ENCODE measurements around the gene SIM1. TPM values are rescaled to one million over a fixed set of nuclear protein-coding genes. Genes with fewer than 3 reads are reported as not detected.

Gene SIM1
- total RNA-seq, 1 donor from 2014 or later: not detected

DNA sequence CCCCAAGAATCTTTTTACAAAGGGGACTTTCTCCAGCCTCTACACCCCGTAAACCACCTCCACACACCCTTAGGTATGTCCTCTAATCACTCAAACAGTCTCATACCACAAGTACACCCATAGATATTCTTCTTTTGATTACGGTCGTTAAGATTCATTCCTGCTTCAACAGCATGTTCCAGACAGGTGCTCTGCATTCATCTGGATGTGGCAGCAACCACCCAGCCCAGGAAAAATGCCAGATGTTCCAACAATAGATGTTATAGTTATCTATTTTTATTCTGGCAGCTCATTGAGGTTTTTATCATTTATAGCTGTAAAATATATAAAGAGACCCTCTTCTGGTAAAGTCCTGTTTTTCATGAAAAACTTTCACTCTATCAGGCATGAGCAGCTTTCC, 60.7 kb downstream of the SIM1 start:
- TF ChIP-seq, protein P1, sequence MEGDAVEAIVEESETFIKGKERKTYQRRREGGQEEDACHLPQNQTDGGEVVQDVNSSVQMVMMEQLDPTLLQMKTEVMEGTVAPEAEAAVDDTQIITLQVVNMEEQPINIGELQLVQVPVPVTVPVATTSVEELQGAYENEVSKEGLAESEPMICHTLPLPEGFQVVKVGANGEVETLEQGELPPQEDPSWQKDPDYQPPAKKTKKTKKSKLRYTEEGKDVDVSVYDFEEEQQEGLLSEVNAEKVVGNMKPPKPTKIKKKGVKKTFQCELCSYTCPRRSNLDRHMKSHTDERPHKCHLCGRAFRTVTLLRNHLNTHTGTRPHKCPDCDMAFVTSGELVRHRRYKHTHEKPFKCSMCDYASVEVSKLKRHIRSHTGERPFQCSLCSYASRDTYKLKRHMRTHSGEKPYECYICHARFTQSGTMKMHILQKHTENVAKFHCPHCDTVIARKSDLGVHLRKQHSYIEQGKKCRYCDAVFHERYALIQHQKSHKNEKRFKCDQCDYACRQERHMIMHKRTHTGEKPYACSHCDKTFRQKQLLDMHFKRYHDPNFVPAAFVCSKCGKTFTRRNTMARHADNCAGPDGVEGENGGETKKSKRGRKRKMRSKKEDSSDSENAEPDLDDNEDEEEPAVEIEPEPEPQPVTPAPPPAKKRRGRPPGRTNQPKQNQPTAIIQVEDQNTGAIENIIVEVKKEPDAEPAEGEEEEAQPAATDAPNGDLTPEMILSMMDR (IDR thresholded peaks at IDR 0.05): no peak
- ATAC-seq (ENCODE audit: low read depth): no peak
- no peak overlapping the region for H3K4me3 Mint-ChIP-seq
- no peak for DNase-seq
- intact Hi-C loops (cut with micrococcal nuclease): no loop called here
- ChIA-PET CTCF (no interaction called here), POLR2A (no interaction called here)
- peaks cover 5% of the 10 kb centered on the region for H3K27me3 Mint-ChIP-seq
- no peaks in the 10 kb centered on the region for H3K36me3 Mint-ChIP-seq (ENCODE audit: low read depth)
- H3K4me1 Mint-ChIP-seq: no peaks in the 10 kb centered on the region
- no peak overlapping the region for H3K27ac Mint-ChIP-seq
- no peaks in the 10 kb centered on the region for H3K9me3 Mint-ChIP-seq

DNA sequence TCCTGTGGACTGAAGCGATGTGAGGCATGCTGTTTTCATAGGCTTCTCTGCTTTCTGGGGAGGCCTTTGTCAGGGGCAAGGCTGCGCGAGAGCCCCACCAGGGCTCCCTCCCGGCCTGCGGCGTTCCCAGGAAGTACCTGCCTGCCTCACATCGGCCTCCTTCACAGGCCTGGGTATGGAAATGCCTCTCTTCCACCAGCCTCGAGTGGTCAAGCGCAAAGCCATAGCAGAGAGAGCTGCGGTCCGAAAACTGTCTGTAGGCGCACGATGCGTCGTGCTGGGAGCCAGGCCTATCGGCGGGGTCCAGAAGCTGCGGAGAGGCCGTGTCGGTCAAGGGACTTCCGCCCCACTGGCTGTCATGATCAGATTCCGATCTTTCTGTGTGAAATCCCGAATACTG, 71.2 kb downstream of the SIM1 start:
- H3K27ac Mint-ChIP-seq: no peak overlapping the region
- no peaks in the 10 kb centered on the region for H3K36me3 Mint-ChIP-seq (ENCODE audit: low read depth)
- no peak for ATAC-seq (ENCODE audit: low read depth)
- H3K4me3 Mint-ChIP-seq: no peak overlapping the region
- TF ChIP-seq, protein P1 (IDR thresholded peaks at IDR 0.05): no peak
- POLR2A ChIA-PET: no interaction called here
- CTCF ChIA-PET: no interaction called here
- no peaks in the 10 kb centered on the region for H3K27me3 Mint-ChIP-seq
- no peak for DNase-seq
- no peaks in the 10 kb centered on the region for H3K9me3 Mint-ChIP-seq
- no peaks in the 10 kb centered on the region for H3K4me1 Mint-ChIP-seq
- intact Hi-C loops (cut with micrococcal nuclease): no loop called here

DNA sequence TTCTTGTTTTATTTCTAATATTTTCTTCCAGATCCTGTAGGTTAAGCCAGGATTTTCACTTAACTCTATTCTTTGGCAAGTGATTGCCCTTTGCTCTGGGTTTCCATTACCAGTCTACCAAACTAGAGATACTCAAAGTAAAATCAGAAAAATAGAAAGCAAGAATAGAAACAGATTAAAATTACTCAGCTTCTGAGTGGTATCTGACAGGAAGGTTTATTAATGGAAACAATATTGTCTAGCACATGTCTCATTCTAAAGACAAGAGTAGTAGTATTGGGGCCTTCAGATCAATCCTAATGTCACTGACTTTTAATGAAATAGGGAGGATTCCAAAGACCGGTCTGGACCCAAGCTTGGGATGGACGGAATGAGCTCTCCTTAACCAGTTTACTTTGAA, 72.3 kb downstream of the SIM1 start:
- TF ChIP-seq, protein P1 (IDR thresholded peaks at IDR 0.05): no peak
- POLR2A ChIA-PET: no interaction called here
- Mint-ChIP-seq H3K27ac (no peak overlapping the region), H3K27me3 (no peaks in the 10 kb centered on the region), H3K4me1 (no peaks in the 10 kb centered on the region), H3K4me3 (no peak overlapping the region), H3K9me3 (no peaks in the 10 kb centered on the region), H3K36me3 (ENCODE audit: low read depth) (no peaks in the 10 kb centered on the region)
- intact Hi-C loops (cut with micrococcal nuclease): no loop called here
- ATAC-seq (ENCODE audit: low read depth) (no peak), DNase-seq (no peak)
- CTCF ChIA-PET: no interaction called here

DNA sequence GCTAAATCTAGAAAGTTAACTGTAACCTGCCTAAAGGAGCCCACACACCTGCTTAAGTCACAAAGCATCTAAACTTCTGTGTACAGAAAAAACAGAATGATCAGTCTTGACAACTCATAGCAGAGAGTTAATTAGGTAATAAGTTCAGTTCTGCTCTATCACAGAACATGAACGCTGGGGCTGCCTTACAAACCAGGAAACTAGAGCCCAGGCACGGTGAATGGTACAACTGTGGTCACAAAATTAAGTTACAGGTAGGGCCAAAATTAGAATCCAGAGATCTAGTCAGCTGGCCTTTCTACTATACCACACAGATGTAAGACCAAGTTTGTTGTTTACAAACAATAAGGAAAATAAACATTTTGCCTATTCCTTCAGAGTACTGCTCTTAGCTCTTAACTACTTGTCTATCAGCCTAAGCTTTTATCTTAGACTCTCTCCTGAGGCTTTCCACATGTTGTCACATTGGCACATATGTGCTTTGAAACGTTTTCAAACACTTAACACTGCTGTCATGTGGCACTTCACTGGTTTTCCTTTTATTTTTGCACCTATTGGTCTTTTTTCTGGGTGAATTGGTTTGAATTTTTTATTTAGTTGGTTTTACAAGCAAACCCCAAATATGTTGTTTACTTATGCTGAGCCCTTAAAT, 75.7 kb downstream of the SIM1 start:
- no peak overlapping the region for H3K4me3 Mint-ChIP-seq
- CTCF ChIA-PET: no interaction called here

DNA sequence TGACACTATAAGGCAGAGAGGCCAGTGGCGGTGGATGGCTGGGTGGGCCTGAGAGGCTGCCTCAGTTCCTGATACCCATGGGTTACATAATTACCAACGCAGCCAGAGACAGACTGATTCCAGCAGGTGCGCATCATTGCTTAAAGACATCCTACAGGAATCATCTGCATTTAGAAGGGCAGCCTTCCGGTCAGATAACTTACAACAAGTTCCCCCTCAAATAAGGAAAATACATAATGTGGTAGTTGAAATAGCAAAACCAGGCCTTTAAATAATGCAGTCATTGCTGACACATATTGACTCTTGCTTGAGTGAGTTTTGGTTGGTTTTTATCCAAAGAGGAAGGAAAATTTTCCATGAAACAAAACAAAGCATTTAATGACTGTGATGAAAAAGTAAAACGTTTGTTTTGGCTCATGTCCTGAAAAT, 81.9 kb downstream of the SIM1 start:
- Mint-ChIP-seq H3K27me3 (no peaks in the 10 kb centered on the region), H3K9me3 (no peaks in the 10 kb centered on the region), H3K4me3 (no peak overlapping the region), H3K27ac (no peak overlapping the region), H3K36me3 (ENCODE audit: low read depth) (no peaks in the 10 kb centered on the region), H3K4me1 (no peaks in the 10 kb centered on the region)
- ChIA-PET POLR2A (no interaction called here), CTCF (no interaction called here)
- intact Hi-C loops (cut with micrococcal nuclease): no loop called here
- no peak for ATAC-seq (ENCODE audit: low read depth)
- DNase-seq: no peak
- TF ChIP-seq, protein P1 (IDR thresholded peaks at IDR 0.05): no peak

More for the DNA sequence above, 75.7 kb downstream of the SIM1 start:
- no peaks in the 10 kb centered on the region for H3K4me1 Mint-ChIP-seq
- no peaks in the 10 kb centered on the region for H3K9me3 Mint-ChIP-seq
- DNase-seq: no peak
- TF ChIP-seq, protein P1 (IDR thresholded peaks at IDR 0.05): no peak
- POLR2A ChIA-PET: no interaction called here
- H3K36me3 Mint-ChIP-seq (ENCODE audit: low read depth): no peaks in the 10 kb centered on the region
- no peak for ATAC-seq (ENCODE audit: low read depth)
- H3K27ac Mint-ChIP-seq: no peak overlapping the region
- intact Hi-C loops (cut with micrococcal nuclease): no loop called here
- no peaks in the 10 kb centered on the region for H3K27me3 Mint-ChIP-seq
